ENCODE measurements around the gene RPA1.

RPA1 gene

DNA sequence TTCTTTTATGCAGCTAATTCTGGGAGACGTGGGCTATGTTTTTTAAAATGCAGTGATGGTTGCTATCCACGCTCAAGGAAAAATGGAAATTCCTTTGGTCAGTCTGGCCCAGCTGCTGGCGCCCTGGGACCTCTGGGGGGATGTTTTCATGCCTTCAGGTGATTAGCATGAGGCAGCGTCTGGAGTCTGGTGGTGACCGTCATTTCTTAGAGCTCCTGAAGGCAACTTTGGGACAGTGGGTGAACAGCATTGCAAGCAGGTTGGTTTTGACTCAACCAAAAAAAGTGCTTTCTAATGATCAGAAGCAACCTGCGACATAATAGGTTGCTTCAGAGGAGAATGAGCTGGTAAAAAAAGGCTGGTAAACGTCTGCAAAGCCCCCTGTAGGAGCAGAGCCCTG is 82.3 kb downstream of the RPA1 start:
- no peak for DNase-seq

DNA sequence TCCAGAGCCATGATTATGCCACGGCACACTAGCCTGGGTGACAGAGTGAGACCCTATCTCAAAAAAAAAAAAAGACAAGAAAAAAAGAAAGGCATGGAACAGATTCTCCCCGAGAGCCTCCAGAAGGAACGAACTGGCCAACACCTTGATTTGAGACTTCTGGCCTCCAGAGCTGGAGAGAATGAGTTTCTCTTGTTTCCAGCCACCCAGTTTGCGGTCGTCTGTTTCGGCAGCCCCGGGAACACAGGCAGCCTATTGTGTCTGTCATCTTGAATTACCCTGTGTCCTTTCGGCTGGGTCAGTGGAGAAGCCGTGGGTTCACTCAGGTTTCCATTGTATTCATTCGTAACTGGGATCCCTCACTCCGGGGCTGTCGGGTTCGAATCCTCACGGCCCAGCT is 83.9 kb downstream of the RPA1 start:
- no peak for DNase-seq

DNA sequence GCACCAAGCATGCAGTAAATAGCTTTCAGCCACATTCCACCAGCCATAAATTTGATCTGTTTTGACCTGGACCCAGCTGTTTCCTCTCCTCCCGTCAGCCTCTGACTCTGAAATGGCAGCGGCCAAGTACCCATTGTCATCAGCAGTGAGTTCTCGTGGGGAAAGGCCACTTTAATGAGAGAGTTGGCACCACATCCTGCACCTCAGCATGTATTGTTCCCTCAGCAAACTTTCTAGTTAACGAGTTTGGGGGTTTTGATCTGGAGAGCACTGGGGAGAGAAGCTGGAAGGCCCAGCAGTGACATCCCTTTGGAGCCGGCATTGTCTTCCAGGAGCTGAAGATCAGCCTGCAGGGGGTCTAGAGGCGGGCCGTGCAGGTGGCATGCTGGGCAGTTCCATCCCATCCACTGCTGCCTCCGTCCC is 84.9 kb downstream of the RPA1 start:
- peak; percentile 51 for DNase-seq

DNA sequence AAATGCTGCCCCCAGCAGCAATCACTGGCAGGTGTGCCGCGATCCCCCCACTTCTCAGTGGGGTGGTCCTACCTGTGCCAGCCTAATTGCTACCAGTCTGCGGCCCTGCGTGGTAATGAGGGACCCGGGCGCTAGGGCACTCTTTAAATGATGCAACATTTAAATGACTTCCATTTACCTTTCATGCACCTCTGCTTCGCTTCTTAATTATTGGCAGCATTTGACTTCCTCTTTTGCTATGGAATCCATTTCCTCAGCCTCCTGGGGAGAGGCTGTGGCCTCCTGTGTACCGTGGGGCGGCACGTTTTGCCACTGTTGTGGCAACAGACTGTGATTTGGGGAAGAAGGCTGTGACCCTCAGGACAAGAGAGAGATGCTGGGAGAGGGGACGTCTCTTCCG is 86.1 kb downstream of the RPA1 start:
- no peak for DNase-seq

DNA sequence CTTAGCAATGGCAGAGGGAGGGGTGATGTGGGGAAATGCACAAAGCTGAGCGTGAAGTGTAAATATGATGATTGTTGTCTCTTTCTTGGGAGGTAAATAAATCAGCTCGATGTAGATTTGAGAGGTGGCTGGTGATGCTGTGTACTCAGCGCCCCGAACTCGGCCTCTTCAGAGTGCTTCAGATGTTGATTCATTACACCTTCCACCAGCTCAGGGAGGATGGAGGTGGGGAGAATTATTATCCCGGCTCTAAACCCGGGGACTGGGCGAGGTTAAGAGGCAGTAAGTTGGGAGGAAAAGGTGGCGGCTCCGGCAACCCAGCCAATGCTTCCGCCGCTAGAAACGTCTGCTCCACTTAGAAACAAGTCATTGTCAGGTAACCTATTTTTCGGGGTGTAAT is 86.5 kb downstream of the RPA1 start:
- no peak for DNase-seq

DNA sequence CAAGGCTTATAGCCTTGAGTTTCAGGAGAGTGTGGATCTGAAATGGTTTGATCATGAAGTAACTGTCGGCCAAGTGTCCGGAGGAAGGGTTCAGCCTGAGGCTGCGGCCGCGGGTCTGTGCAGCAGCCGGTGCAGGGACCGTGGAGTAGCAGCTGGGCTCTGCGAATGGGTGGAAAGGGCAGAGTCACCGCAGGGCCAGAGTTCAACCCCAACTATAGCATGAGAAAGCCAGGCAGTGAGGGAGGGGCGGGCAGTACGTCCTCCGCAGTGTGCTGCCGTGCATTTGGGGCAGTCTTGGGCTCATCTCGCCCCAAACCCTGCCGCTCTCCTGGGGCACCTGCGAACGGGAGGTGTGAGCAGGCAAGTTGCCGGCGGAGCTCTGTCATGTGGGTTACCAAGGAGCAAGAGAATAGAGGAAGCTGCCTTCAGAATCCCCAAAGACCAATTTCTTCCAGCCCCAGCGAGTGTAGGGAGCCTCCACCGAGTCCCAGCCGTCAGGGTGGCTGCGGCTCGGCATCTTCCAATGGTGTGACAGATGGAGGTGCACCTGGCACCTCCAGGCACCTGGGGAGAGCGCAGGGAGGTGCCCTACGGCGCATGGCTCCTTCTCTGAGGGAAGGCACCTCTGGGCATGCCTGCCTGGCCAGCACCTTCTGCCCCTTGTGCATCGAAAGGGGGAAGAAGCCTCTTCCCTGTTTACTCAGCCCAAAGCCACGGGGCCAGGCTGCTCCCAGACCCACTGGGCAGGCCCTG is 87.3 kb downstream of the RPA1 start:
- DNase-seq: no peak

DNA sequence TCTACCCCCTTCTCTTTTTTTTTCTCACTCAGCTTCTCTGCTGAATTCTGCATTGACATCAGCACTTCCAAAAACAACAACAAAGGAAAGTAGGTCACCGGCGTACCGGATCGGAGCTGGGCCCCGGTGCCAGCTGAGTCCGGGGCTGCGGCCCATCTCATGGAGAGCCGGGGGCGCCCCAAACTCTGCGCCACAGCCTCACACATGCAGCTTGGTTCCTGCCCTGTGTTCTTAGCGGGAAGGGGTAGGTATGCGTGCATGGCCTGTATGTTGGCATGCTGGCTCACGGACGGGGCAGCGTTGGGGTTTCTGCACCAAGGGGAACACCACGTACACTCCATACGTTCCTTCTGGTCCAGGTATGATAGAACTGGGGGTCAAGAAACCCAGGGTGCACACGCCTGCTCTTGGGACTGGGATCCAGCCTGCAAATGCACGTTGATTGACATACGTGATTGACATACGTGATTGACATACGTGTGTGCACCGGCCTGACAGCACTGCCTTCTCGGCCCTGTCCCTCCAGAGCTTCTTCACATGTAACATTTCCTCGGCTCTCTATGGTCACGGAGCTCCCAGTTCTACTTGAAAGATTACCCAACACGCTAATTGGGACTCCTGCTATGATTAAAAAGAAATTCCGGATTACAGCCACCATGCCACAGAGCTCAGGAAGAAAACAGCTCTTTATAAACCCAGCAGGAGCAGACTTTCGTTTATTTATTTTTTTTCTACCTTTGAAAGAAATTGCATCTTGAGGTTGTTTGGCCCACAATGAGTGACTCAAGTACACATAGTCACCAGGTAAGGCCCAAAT is 88.7 kb downstream of the RPA1 start:
- DNase-seq: no peak

DNA sequence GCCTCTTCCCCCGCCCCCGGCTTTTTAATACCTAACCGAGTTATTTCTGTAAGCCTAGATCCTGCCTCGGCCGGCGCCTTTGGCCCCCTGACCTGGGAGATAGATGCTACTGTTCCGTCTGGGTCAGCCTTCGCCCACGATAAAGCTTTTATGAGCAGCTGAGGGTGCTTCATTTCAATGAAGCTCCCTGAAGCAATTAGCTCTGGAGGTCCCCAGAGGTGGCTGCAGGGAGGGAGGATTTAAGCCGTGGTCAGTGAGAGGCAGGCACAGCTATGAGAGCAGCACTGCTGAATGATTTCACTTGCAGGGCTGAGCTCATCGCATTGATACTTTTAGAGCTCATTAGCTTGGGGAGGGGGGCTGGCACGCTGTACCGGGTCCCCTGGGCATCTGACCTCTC is 89.4 kb downstream of the RPA1 start:
- no peak for DNase-seq

DNA sequence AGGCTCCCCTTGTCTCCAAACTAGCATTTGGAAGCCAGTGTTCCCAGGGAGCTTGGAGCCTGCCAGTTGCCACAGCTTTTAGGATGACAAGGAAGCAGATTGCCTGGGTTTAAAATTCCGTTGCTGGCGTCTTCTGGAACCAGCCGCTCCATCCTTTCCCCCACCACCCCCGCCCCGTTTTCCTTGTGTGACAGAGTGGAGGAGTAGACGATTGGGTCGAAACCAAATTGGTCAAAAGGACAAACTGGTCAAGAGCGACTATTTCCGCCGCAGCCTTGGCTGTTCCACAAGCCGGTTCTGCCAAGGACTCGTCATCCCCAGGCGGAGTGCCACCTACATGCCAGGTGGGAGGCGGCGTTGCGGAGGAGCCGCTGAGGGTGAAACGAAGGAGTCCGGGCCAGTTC is 91.1 kb downstream of the RPA1 start:
- DNase-seq: no peak

DNA sequence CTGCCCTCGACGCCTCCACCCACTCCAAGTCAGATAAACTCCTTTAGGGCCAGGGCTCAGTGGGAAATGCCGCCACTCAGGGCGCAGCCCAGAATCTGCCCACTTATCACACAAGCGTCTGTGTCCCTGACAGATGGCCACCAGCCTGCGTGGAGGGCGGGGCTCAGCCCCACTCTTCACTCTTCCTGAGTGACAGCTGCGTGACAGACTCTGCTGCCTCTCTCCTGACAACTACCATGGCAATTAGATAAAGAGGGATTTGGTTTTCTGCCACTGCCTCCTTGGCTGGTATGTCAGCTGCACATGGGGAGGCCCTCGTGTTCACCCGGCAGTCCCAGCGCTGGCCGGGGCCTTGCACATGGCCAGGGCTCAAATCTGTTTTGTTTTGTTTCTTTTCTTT is 99.2 kb downstream of the RPA1 start:
- peak; percentile 64 for DNase-seq

DNA sequence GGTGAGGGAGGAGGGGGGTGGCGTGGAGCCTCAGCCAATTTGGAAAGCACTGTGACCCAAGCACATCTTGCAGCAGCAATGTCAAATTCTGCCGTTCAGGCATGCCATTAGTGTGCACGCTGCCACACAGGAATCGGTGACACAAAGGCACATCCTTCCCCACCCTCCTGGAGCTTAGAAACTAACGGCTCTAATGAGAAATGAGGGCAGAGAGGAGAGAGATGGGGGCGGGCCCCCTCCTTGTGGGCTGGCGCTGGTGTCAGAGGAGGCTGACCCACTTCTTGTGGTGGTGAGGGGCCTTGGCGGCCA is 100.5 kb downstream of the RPA1 start:
- no peak for DNase-seq

DNA sequence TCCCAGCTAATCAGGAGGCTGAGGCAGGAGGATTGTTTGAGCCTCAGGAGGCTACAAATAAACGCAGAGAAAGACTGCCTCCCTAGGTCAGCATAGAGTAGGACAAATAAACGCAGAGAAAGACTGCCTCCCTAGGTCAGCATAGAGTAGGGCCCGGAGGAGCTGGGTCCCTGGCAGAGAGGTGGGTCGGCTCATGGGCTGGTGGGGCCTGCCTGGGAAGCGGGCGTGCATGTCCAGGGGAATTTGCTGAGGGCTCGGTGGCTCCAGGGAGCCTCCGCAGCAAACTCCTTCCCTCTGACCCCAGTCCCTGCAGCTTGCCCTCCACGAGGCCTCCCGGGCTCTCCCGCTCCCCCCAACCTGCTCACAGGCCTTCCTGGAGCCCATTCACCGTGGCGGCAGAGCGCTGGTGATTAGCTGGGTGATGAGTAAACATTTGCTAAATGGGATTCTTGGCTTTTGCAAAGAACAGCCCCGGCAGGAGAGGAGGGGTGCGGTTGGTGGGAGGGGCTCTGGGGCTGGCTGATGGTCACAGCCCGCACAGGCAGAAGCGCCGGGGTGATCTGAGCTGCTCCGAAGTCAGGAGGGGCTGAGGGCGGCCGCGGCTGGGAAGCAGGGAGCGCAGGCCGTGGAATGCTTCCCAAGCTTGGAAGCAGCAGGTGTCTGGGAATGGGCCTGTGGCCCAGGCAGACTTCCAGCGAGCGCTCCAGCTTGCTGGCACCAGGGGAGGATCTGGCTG is 102.2 kb downstream of the RPA1 start:
- DNase-seq: peak; percentile 63

DNA sequence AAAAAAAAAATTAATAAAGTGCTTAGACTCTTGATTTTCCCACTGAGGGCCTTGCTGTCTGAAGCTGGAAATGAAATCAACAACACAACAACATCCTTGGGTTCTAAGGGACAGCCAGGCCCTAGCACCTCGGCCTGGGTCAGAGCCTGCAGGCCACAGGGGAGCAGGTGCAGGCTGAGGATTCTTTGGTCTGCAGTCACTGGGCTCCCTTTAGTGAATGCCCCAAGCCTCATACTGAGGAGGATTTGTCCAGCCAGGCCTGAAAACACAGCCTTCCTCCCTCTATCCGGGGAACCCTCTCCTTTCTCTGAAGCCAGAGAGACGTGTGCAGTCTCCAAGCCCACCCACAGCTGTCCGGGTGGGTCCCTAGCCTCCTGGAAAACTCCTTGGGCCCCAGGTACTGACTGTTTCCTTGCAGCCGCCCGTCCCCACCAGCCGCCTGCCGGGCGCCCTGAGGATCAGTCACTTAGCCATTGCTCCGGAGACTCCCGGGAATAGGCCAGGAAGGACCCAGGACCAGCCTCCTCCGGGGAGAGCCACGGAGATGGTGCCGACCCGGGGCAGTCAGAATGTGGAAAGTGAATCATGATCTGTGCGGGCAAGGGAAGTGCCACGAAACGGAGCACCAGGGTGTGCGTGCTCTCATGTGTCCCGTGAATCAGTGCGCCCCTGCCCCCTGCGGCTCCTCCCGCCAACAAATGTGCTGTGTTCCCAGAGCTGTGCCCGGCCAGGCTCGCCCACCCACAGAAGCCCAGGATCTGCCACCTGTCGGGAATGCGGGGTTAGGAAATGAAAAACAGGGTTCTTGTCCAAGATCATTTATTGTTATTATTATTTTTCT is 104.3 kb downstream of the RPA1 start:
- DNase-seq: no peak

DNA sequence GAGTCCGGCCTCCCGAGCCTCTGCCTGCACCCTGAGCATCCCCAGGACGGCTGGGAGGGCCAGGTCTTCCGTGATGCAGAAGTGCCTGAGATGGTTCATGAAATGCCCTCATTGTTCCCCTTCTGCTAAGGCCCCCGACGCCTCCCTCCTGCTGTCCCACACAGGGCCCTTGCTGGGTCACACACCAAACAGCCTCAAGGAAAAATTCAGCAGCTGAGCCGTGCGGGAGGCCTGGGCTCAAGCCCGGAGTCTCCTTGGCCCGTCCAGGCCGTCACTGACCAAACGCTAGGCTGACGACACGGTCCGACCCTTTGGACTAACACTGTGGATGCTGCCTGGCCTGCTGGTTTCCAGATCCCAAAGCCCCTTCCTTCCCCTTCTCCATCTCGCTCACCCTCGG is 105.1 kb downstream of the RPA1 start:
- DNase-seq: no peak

DNA sequence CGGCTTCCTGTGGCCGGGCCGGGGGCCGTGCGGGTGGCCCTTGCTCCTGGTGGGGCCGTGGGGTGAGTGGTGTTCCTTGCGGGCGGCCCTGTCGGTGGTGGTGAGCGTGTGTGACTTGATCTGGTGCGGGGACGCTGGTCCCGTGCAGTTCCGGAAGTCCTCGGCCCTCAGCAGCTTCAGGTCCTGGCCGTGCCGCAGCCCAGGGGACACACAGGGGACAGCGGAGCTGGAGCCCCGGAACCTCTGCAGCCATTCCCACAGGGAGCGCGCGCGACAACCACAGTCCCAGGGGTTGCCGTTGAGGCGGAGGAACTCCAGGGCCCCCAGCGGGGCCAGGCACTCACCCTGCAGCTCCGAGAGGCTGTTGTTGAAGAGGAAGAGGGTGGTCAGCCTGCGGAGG is 107.0 kb downstream of the RPA1 start:
- no peak for DNase-seq

DNA sequence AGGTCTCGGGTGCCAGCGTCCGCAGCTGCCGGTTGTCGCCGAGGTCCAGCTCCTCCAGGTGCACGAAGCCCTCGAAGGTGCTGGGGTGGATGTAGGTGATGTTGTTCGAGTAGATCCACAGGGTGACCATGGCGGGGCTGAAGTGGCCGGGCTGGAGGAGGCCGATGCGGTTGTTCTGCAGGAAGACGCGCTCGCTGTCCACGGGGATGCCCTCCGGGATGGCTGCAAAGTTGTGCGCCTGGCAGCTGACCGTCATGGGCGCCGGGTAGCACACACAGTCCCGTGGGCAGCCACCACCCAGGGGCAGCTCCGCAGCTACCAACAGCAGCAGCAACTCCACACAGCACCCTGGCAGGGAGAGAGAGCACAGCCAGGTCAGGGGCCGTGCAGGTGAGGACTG is 107.7 kb downstream of the RPA1 start:
- DNase-seq: no peak

DNA sequence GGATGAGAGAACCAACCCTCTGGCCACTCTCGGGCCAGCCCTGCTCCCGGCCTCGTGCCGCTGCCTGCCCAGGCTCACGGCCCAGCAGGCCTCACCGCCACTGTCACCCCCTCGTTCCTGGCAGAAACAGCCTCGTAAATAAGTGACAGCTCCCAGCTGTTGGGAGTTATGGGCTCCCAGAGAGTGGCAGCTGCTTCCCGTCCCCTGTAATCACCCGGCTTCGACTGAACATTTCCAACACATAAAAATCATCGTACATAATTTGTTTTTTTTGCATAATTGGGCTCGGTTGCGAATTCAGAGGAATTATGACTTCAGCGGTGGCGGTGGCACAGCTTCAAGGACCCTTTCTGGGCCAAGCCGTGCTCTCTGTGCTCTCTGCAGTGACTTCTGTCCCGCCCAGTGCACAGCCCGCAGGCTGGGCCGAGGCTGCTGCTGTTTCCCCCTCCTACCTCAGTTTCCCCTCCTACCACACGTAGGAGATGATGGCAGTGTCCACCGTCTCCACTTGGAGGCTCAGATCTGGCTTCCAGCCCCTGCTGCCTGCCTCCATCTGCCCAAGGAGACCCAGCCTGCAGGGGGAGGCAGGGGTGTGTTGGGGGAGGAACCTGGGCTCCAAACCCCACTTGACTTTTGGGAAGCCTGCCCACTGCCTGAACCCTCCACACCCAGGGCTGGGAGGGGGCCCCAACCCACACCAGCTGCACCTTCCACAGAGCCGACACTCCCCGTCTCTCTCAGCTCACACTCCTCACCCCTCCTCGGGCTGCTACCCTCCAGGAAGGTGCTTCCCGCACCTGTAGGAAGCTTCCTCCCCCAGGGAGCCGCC is 110.4 kb downstream of the RPA1 start:
- peak; percentile 78 for DNase-seq

DNA sequence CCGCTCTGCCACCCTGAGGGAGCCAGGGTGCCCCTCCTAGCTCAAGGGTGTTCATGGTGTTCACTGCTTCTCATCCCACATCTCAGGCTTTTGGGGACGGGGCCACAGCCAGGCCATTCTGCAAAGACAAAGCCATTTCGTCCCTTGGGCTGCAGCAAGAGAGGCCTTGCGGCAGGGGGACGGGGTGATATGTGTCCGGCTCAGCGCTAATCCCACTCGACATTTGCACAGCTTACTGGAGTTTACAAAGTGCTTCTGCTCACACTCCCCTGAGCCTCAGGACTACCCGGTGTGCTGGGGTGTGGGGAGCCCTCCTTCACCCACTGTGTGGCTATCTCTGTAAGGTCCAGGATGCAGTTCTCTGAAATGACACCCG is 111.0 kb downstream of the RPA1 start:
- DNase-seq: no peak

DNA sequence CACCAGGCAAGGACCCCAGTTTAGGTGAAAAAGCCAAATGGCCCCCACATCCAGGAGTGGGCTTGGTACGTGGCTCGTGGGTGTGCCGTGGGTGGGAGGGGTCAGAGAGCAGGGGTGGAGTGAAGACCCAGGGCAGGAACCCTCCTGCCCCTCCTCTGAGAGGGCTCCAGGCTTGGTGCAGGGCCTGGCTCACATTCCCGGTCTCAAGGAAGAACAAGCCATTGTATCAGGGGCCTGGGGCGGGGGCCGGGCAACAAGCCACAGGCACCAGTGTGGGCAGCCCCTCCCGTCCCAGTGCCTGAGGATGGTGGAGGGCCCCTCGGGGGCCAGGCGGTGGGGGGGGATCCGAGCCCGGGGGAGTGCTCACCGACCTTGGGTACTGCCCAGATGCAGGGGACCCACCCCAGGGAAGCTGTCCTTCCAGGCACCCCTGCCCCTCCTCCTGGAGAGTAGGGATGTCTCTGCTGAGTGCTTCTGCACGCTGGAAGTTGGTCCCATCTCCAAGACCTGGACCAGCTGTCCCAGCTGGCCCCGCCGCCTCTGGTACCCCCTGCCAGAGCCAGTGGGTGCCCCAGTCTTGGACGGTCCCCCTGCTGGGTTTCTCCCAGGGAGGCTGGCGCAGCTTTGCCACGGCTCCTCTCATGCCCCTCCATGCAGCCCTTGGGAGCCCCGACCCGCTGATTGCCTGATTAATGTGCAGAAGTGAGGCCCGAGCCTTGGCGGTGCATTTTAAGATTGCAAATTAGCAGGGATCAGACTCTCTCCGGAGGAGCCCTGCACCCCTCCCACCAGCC is 111.7 kb downstream of the RPA1 start:
- DNase-seq: no peak

DNA sequence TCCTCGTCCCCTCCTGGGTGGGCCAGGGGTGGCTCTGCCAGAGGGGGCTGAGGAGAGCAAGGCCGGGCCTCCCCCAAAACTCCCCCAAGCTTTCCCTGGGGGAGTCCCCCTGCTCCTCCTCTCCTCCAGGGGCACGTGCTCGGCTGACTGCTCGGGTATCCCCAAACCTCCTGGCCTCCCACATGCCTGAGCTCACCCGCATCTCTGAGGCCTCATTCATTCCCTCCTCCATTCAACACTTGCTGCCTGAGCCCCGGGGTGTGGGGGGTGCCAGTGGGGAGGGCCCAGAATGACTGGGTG is 112.2 kb downstream of the RPA1 start:
- no peak for DNase-seq

DNA sequence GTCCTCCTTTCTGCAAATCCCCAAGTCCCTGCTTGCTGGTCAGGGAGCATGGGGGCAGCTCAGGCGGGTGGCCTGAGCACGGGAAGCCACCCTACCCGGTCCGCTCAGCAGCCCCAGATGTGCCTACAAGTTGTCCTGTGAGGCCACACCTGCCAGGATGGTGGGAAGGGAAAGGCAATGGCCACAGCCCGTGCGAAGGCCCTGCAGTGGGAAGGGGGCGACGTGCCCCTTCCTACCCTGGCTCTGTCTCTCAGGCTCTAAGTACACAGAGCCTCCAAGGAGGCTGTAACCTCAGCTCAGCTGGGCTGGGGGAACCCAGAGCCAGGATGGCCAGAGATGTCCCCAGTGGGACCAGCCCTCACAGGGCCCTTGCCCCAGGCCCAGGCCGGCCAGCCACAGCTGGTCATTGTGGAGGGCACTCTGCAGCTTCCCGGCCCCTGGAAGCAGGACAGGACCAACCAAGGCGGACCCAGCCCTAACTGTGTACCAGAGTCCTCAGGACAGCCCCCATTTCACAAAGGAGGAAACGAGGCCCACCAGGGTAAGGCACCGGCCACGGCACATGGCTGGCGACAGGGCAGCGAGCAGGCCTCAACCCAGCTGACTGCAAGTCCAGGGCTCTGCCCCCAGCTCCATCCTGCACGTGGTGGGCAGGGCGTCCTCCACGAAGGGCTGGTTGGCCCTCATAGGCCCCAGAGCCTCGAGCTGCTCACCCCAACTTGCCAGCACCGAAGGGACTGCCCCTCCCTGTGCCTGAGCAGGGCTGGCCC is 113.0 kb downstream of the RPA1 start:
- DNase-seq: no peak
